K562 (cell line): Measurements from ENCODE around the gene MRPL40. TPM values are rescaled to one million over a fixed set of nuclear protein-coding genes. Genes with fewer than 3 reads are reported as not detected.

Source experiments
- ATAC-seq: fragments of 200-7000 bp; cut with Tn5 transposase; 3 replicates; pipeline ENCODE4 v1.9.1; 2020; ENCODE audit warnings: moderate library complexity
- BruUV-seq: library from RNA; stranded (reverse); fragments of 400-500 nt; replicated peaks from 2 replicates; lab custom pipeline; 2021; lab: Mats Ljungman, UMichigan
- CTCF ChIA-PET: fragments of 300-600 bp; formaldehyde crosslinking; extraction: SDS; loops from one replicate; lab custom pipeline; 2021; ENCODE audit warnings: low intra/inter-chr PET ratio; lab: Yijun Ruan, JAX
- POLR2A ChIA-PET: fragments of 300-600, 350-650 bp; sonication (Branson Sonifier 250); formaldehyde crosslinking; extraction: SDS; loops from one replicate; lab custom pipeline; 2021; ENCODE audit warnings: antibody characterized with exemption, inconsistent platforms; lab: Yijun Ruan, JAX
- DNase-seq, 4 experiments: peaks; one replicate each; pipeline versions ENCODE4 v3.0.0 to v3.0.0-alpha.2; 2011 to 2018; ENCODE audit warnings: low spot score in 3 of 4, mixed read lengths in 3 of 4; ENCODE audit errors: extremely low read depth in 1 of 4
- FAIRE-seq: peaks from 2 replicates; lab custom pipeline; 2011; peaks lifted over from hg19 to GRCh38; lab: Jason Lieb, UNC
- H2AFZ ChIP-seq: 2 replicates; pipeline ENCODE4 v1.6.0; 2011; ENCODE audit warnings: low read depth, low read length, control low read depth, inconsistent platforms
- H3K27ac ChIP-seq: fragments of 200-600 bp; 3 replicates; pipeline ENCODE4 v1.8.0; 2011; ENCODE audit warnings: low read depth, mild to moderate bottlenecking, control low read depth, inconsistent platforms, low read length, moderate library complexity, mixed read lengths; ENCODE audit errors: extremely low read depth
- H3K27me3 ChIP-seq, 2 experiments: fragments of 300-600 bp in 1 of 2; 2 replicates in 1 of 2; 3 replicates in 1 of 2; pipeline versions ENCODE4 v1.6.0 to v1.8.0; 2011; ENCODE audit warnings: inconsistent platforms in 2 of 2, low read length in 2 of 2, mild to moderate bottlenecking in 1 of 2, mixed read lengths in 1 of 2, moderate library complexity in 1 of 2; ENCODE audit not compliant: control insufficient read depth in 2 of 2, insufficient read depth in 2 of 2
- H3K36me3 ChIP-seq: fragments of 300-600 bp; 3 replicates; pipeline ENCODE4 v1.8.0; 2011; ENCODE audit warnings: mild to moderate bottlenecking, low read length, inconsistent platforms; ENCODE audit not compliant: control insufficient read depth, insufficient read depth
- H3K4me1 ChIP-seq, 2 experiments: fragments of 200-600 bp in 1 of 2; replicated peaks in 1 of 2; 2 replicates in 1 of 2; 3 replicates in 1 of 2; pipeline versions ENCODE4 v1.5.1 to v1.8.0; 2011; ENCODE audit warnings: inconsistent platforms in 2 of 2, low read length in 2 of 2, mild to moderate bottlenecking in 1 of 2, mixed read lengths in 1 of 2, moderate library complexity in 1 of 2; ENCODE audit not compliant: control insufficient read depth in 2 of 2, insufficient read depth in 2 of 2
- H3K4me2 ChIP-seq: 2 replicates; pipeline ENCODE4 v1.6.1; 2011; ENCODE audit warnings: low read length, control low read depth, inconsistent platforms, mixed read lengths; ENCODE audit not compliant: insufficient read depth
- H3K4me3 ChIP-seq: fragments of 200-600 bp; sonication (generic), shearing (Covaris generic); 2 replicates; pipeline ENCODE4 v1.5.1; 2016; ENCODE audit warnings: control low read depth, inconsistent platforms
- H3K79me2 ChIP-seq: fragments of 200-600 bp; 3 replicates; pipeline ENCODE4 v1.8.0; 2011; ENCODE audit warnings: low read length, inconsistent platforms; ENCODE audit not compliant: control insufficient read depth, insufficient read depth
- H3K9ac ChIP-seq, 2 experiments: 2 replicates each; pipeline versions ENCODE4 v1.6.0 to v1.6.1; 2011; ENCODE audit warnings: low read depth in 2 of 2, low read length in 2 of 2, control low read depth in 1 of 2, inconsistent platforms in 1 of 2, mild to moderate bottlenecking in 1 of 2, mixed read lengths in 1 of 2; ENCODE audit not compliant: insufficient read depth in 1 of 2
- H3K9me1 ChIP-seq: one replicate; pipeline ENCODE4 v1.6.0; 2011; ENCODE audit warnings: inconsistent platforms, mild to moderate bottlenecking, low read length, moderate library complexity; ENCODE audit not compliant: control insufficient read depth, insufficient read depth
- H3K9me3 ChIP-seq: replicated peaks from 2 replicates; pipeline ENCODE4 v1.5.1; 2011; ENCODE audit warnings: low read depth, low read length, inconsistent platforms; ENCODE audit not compliant: control insufficient read depth, insufficient read depth
- H4K20me1 ChIP-seq: replicated peaks from 2 replicates; pipeline ENCODE4 v1.6.1; 2011; ENCODE audit warnings: low read length, inconsistent platforms, mixed read lengths; ENCODE audit not compliant: control insufficient read depth, insufficient read depth
- E2F1 ChIP-seq: sonication (generic); formaldehyde crosslinking; IDR thresholded peaks from 2 replicates; pipeline ENCODE4 v1.8.1; 2023; ENCODE audit warnings: mild to moderate bottlenecking, missing genetic modification reagents, moderate library complexity
- ELF2 ChIP-seq: fragments of 250-450 bp; sonication (Bioruptor Pico); IDR thresholded peaks from 2 replicates; pipeline ENCODE4 v1.5.0; 2021; ENCODE audit warnings: mild to moderate bottlenecking
- ELK3 ChIP-seq: fragments of 450-650 bp; formaldehyde crosslinking; IDR thresholded peaks from 2 replicates; pipeline ENCODE4 v1.4.0; 2020; ENCODE audit warnings: mild to moderate bottlenecking
- KDM4B ChIP-seq, 2 experiments: fragments of 450-650 bp in 1 of 2; sonication (generic) in 1 of 2; IDR thresholded peaks; 2 replicates each; pipeline ENCODE4 v1.6.1; 2016 to 2017; ENCODE audit warnings: borderline replicate concordance in 2 of 2, antibody characterized with exemption in 1 of 2, low read depth in 1 of 2, mild to moderate bottlenecking in 1 of 2
- RREB1 ChIP-seq: fragments of 250-450 bp; sonication (Bioruptor Pico); IDR thresholded peaks from 2 replicates; pipeline ENCODE4 v1.4.0; 2020
- TCF7L2 ChIP-seq: fragments of 150-350 bp; IDR thresholded peaks from 2 replicates; pipeline ENCODE4 v1.6.1; 2016; ENCODE audit warnings: low read depth, mild to moderate bottlenecking, low read length, moderate library complexity
- ZFP91 ChIP-seq: sonication (generic); formaldehyde crosslinking; IDR thresholded peaks from 2 replicates; pipeline ENCODE4 v1.8.0; 2022; ENCODE audit warnings: mild to moderate bottlenecking, missing genetic modification reagents
- ZNF133 ChIP-seq: fragments of 250-450 bp; sonication (Bioruptor Pico); IDR thresholded peaks from 2 replicates; pipeline ENCODE4 v1.4.0; 2020; ENCODE audit warnings: mild to moderate bottlenecking
- ZNF707 ChIP-seq: fragments of 250-450 bp; sonication (Bioruptor Pico); conservative IDR thresholded peaks from 2 replicates; pipeline ENCODE4 v1.8.0; 2022; ENCODE audit warnings: inconsistent platforms, mild to moderate bottlenecking, moderate library complexity
- WGBS: fragments of 100-300 bp; shearing (Covaris generic); methylation state at CpG from one replicate; pipeline ENCODE4 v1.1.6; 2016; ENCODE audit warnings: low coverage, mixed read lengths; ENCODE audit not compliant: insufficient coverage; ENCODE audit errors: missing lambda C conversion rate; 5-methylcytosine and 5-hydroxymethylcytosine counted together
- in situ Hi-C: fragments of 300-500 bp; cut with MboI; formaldehyde crosslinking; loops from 4 replicates; pipeline ENCODE4 v1.15.0; 2018; ENCODE audit warnings: inconsistent platforms, mixed read lengths
- intact Hi-C: fragments of 100-400 bp; cut with micrococcal nuclease; formaldehyde crosslinking; loops from 2 replicates; pipeline ENCODE4 v1.14.2; 2022
- polyA plus RNA-seq, 8 experiments: library from polyadenylated mRNA; depleted of rRNA in 4 of 8; stranded (reverse) in 5 of 8; unstranded in 3 of 8; fragments of >200 nt; fragmentation: Nextera tagmentation in 2 of 8; fragmentation: Illumina TruSeq in 1 of 8; extraction: Ambion mirVana in 2 of 8; extraction: Trizol in 1 of 8; gene quantifications; 2 replicates each; pipeline versions ENCODE4 v1.2.1 to v1.2.3, GENCODE V29; 2011 to 2014; ENCODE audit warnings: inconsistent platforms in 1 of 8, missing spikeins in 1 of 8
- total RNA-seq, 7 experiments: library from RNA; depleted of rRNA in 6 of 7; stranded (reverse); fragments of >200 nt in 6 of 7; fragmentation: Illumina TruSeq in 2 of 7; extraction: Trizol in 2 of 7; gene quantifications; 2 replicates each; pipeline versions ENCODE4 v1.2.1 to v1.2.3, GENCODE V29; 2011 to 2021; ENCODE audit warnings: low replicate concordance in 1 of 7

Gene MRPL40
- total and polyA plus RNA-seq, 9 of the 15 experiments (the other 6 are each of a cell fraction or from before 2014, with no cell fraction given) = 132 to 652 (median 208) TPM

GRCh38 chr22:19455033-19455432 lies 22.7 kb downstream of the MRPL40 start (continued):
- TF ChIP-seq KDM4B (IDR thresholded peaks at IDR 0.05; ENCODE audit: borderline replicate concordance in 2 of 2, low read depth in 1 of 2) = no peak
- no peak for TF ChIP-seq ZNF133 (CRISPR knock-in tag)
- no peak for TF ChIP-seq TCF7L2

GRCh38 chr22:19455585-19456370 lies 23.4 kb downstream of the MRPL40 start:
- Histone ChIP-seq H3K27me3 (no peaks in the 10 kb centered on the region), H3K4me1 (no peaks in the 10 kb centered on the region), H3K9me3 (no peaks in the 10 kb centered on the region), H3K79me2 (no peaks in the 10 kb centered on the region), H2AFZ (no peak overlapping the region), H3K9ac (peak overlapping the region in 1 of 2 experiments; percentile 31; a peak in 2 of 4 replicates), H3K36me3 (peaks cover 96% of the 10 kb centered on the region), H3K27ac (no peak overlapping the region), H3K9me1 (no peaks in the 10 kb centered on the region), H4K20me1 (0 out of 2 replicates have a peak, but pooled peaks cover 3% of the 10 kb centered on the region), H3K4me3 (no peak overlapping the region), H3K4me2 (no peak overlapping the region)
- 88% methylated on average over 4 of the region's 4 CpGs for WGBS
- FAIRE-seq = no peak
- in situ Hi-C loops (no loop called here), intact Hi-C loops (no loop called here)
- ATAC-seq = no peak
- POLR2A ChIA-PET = interaction anchor here (0.5 to 7.8 kb wide), 11 partner anchors 10 to 340 kb away, joined by 3 to 131 read pairs (median 5); partner anchors contain the start of genes C22orf39 and HIRA
- BruUV-seq = no TSS peak
- CTCF ChIA-PET = no interaction called here
- no peak for DNase-seq
- TF ChIP-seq RREB1 (CRISPR knock-in tag) = 0 out of 2 replicates have a peak, but pooled peaks have one; percentile 25
- TF ChIP-seq E2F1 (CRISPR knock-in tag) = no peak
- TF ChIP-seq ZNF707 (CRISPR knock-in tag) = no peak
- no peak for TF ChIP-seq ZFP91 (CRISPR knock-in tag)
- no peak for TF ChIP-seq ELK3 (CRISPR knock-in tag)
- no peak for TF ChIP-seq ELF2 (CRISPR knock-in tag)
